GM23338 (cell line): ENCODE results near the gene TRIM56. TPM values are rescaled to one million over a fixed set of nuclear protein-coding genes. Genes with fewer than 3 reads are reported as not detected.

Source experiments
- ATAC-seq: fragments of 200-7000 bp; cut with Tn5 transposase; 3 replicates; pipeline ENCODE4 v1.9.1; 2020
- DNase-seq: peaks from one replicate; pipeline ENCODE4 v3.0.0-alpha.2; 2015; ENCODE audit warnings: low spot score
- H2AFZ ChIP-seq: fragments of 200-600 bp; sonication (generic); 2 replicates; pipeline ENCODE4 v1.8.0; 2016; ENCODE audit warnings: antibody characterized with exemption, mild to moderate bottlenecking, moderate library complexity
- H3F3A ChIP-seq: fragments of 200-600 bp; sonication (generic); replicated peaks from 2 replicates; pipeline ENCODE4 v1.8.0; 2017; ENCODE audit warnings: antibody characterized with exemption, mixed run types, low read depth
- H3K27ac ChIP-seq: fragments of 200-600 bp; sonication (generic); 2 replicates; pipeline ENCODE4 v1.6.1; 2016; ENCODE audit warnings: low read depth
- H3K27me3 ChIP-seq: fragments of 200-600 bp; sonication (generic); 2 replicates; pipeline ENCODE4 v1.8.0; 2016; ENCODE audit warnings: mild to moderate bottlenecking, mixed run types, moderate library complexity; ENCODE audit not compliant: insufficient read depth
- H3K36me3 ChIP-seq: fragments of 200-600 bp; sonication (generic); 2 replicates; pipeline ENCODE4 v1.8.0; 2016; ENCODE audit warnings: mild to moderate bottlenecking; ENCODE audit not compliant: insufficient read depth
- H3K4me1 ChIP-seq: fragments of 200-600 bp; sonication (generic); 2 replicates; pipeline ENCODE4 v1.8.0; 2016; ENCODE audit warnings: mild to moderate bottlenecking, moderate library complexity; ENCODE audit not compliant: insufficient read depth
- H3K4me2 ChIP-seq: fragments of 200-600 bp; sonication (generic); 2 replicates; pipeline ENCODE4 v1.7.1; 2017; ENCODE audit warnings: mixed run types
- H3K4me3 ChIP-seq: fragments of 200-600 bp; sonication (generic); 2 replicates; pipeline ENCODE4 v1.6.1; 2016; ENCODE audit warnings: mixed run types
- H3K79me2 ChIP-seq: fragments of 200-600 bp; sonication (generic); replicated peaks from 2 replicates; pipeline ENCODE4 v1.8.0; 2017; ENCODE audit warnings: mild to moderate bottlenecking; ENCODE audit not compliant: insufficient read depth
- H3K9me2 ChIP-seq: fragments of 200-600 bp; sonication (generic); 2 replicates; pipeline ENCODE4 v1.8.0; 2017; ENCODE audit not compliant: insufficient read depth
- H4K20me1 ChIP-seq: fragments of 200-600 bp; sonication (generic); replicated peaks from 2 replicates; pipeline ENCODE4 v1.8.0; 2017; ENCODE audit warnings: mild to moderate bottlenecking; ENCODE audit not compliant: insufficient read depth
- H3K27ac Mint-ChIP-seq: 2 replicates; pipeline ENCODE4 v1.8.0; 2020; ENCODE audit warnings: inconsistent platforms, mild to moderate bottlenecking, moderate library complexity, mixed read lengths
- H3K27me3 Mint-ChIP-seq: 3 replicates; pipeline ENCODE4 v1.8.0; 2022; ENCODE audit warnings: low read depth, mild to moderate bottlenecking, moderate library complexity, mixed read lengths, inconsistent platforms; ENCODE audit not compliant: insufficient read depth, poor library complexity
- H3K36me3 Mint-ChIP-seq: 3 replicates; pipeline ENCODE4 v1.8.0; 2021; ENCODE audit warnings: low read depth, mild to moderate bottlenecking, inconsistent platforms, moderate library complexity, mixed read lengths
- H3K4me1 Mint-ChIP-seq: 3 replicates; pipeline ENCODE4 v1.8.0; 2020; ENCODE audit warnings: mild to moderate bottlenecking, inconsistent platforms, mixed read lengths
- H3K4me3 Mint-ChIP-seq: 3 replicates; pipeline ENCODE4 v1.8.0; 2021; ENCODE audit warnings: moderate library complexity, mild to moderate bottlenecking, inconsistent platforms, mixed read lengths
- H3K9me3 Mint-ChIP-seq: 3 replicates; pipeline ENCODE4 v1.8.0; 2020; ENCODE audit warnings: moderate library complexity, mild to moderate bottlenecking, inconsistent platforms, mixed read lengths
- POLR2AphosphoS5 ChIP-seq: IDR thresholded peaks from 2 replicates; pipeline ENCODE4 v1.6.1; 2016; ENCODE audit warnings: antibody characterized with exemption, low read depth
- STAT1 ChIP-seq: IDR thresholded peaks from one replicate; pipeline ENCODE4 v1.6.1; 2016; ENCODE audit warnings: antibody characterized with exemption; ENCODE audit not compliant: unreplicated experiment
- ZNF331 ChIP-seq: fragments of 250-450 bp; sonication (Bioruptor Pico); IDR thresholded peaks from 2 replicates; pipeline ENCODE4 v1.5.0; 2020; ENCODE audit warnings: low read depth, mild to moderate bottlenecking, moderate library complexity
- polyA plus RNA-seq: library from polyadenylated mRNA; unstranded; fragments of >200 nt; fragmentation: Nextera tagmentation; extraction: Ambion mirVana; gene quantifications from 2 replicates; pipeline ENCODE4 v1.2.1, GENCODE V29; 2016
- total RNA-seq: library from RNA; depleted of rRNA; stranded (reverse); fragments of >200 nt; shearing (Covaris generic); gene quantifications from 2 replicates; pipeline ENCODE4 v1.2.3, GENCODE V29; 2014
- TF ChIP-seq, protein P1 (sequence below): fragments of 250-450 bp; sonication (Bioruptor Pico); IDR thresholded peaks from 2 replicates; pipeline ENCODE4 v1.5.0; 2020; ENCODE audit warnings: mild to moderate bottlenecking, moderate library complexity
- TF ChIP-seq, protein P2 (sequence below): IDR thresholded peaks from one replicate; pipeline ENCODE4 v1.6.1; 2018; ENCODE audit warnings: antibody characterized with exemption; ENCODE audit not compliant: unreplicated experiment

The TRIM56 gene
- total and polyA plus RNA-seq, 2 experiments from 2014 or later, result 10.0 to 15.7 TPM

DNA sequence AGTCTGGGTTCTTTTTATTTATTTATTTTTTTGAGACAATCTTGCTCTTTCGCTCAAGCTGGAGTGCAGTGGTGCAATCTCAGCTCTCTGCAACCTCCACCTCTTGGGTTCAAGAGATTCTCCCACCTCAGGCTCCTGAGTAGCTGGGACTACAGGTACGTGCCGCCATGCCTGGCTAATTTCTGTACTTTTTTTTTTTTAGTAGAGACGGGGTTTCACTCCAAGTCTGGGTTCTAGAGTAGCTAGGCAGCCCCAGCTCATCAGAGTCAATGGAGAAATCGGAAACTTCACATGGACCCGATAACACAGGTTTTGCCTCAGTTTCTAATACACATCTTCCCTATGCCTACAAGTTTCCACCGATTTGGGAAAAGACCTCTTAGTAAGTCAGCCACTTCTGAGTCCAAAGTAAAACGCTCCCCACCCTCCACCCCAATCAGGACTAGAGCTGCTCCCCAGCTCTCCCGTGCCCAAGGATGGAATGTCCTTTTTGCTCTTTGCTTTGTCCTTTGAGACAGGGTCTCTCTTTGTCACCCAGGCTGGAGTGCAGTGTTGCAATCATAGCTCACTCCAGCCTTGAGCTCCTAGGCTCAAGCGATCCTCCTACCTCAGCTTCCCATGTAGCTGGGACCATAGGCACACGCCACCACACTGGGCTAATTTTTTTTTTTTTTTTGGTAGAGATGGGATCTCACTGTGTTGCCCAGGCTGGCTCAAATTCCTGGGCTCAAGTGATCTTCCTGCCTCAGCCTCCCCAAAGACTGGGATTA lies 37.8 kb downstream of the TRIM56 start (continued):
- TF ChIP-seq, protein P1, sequence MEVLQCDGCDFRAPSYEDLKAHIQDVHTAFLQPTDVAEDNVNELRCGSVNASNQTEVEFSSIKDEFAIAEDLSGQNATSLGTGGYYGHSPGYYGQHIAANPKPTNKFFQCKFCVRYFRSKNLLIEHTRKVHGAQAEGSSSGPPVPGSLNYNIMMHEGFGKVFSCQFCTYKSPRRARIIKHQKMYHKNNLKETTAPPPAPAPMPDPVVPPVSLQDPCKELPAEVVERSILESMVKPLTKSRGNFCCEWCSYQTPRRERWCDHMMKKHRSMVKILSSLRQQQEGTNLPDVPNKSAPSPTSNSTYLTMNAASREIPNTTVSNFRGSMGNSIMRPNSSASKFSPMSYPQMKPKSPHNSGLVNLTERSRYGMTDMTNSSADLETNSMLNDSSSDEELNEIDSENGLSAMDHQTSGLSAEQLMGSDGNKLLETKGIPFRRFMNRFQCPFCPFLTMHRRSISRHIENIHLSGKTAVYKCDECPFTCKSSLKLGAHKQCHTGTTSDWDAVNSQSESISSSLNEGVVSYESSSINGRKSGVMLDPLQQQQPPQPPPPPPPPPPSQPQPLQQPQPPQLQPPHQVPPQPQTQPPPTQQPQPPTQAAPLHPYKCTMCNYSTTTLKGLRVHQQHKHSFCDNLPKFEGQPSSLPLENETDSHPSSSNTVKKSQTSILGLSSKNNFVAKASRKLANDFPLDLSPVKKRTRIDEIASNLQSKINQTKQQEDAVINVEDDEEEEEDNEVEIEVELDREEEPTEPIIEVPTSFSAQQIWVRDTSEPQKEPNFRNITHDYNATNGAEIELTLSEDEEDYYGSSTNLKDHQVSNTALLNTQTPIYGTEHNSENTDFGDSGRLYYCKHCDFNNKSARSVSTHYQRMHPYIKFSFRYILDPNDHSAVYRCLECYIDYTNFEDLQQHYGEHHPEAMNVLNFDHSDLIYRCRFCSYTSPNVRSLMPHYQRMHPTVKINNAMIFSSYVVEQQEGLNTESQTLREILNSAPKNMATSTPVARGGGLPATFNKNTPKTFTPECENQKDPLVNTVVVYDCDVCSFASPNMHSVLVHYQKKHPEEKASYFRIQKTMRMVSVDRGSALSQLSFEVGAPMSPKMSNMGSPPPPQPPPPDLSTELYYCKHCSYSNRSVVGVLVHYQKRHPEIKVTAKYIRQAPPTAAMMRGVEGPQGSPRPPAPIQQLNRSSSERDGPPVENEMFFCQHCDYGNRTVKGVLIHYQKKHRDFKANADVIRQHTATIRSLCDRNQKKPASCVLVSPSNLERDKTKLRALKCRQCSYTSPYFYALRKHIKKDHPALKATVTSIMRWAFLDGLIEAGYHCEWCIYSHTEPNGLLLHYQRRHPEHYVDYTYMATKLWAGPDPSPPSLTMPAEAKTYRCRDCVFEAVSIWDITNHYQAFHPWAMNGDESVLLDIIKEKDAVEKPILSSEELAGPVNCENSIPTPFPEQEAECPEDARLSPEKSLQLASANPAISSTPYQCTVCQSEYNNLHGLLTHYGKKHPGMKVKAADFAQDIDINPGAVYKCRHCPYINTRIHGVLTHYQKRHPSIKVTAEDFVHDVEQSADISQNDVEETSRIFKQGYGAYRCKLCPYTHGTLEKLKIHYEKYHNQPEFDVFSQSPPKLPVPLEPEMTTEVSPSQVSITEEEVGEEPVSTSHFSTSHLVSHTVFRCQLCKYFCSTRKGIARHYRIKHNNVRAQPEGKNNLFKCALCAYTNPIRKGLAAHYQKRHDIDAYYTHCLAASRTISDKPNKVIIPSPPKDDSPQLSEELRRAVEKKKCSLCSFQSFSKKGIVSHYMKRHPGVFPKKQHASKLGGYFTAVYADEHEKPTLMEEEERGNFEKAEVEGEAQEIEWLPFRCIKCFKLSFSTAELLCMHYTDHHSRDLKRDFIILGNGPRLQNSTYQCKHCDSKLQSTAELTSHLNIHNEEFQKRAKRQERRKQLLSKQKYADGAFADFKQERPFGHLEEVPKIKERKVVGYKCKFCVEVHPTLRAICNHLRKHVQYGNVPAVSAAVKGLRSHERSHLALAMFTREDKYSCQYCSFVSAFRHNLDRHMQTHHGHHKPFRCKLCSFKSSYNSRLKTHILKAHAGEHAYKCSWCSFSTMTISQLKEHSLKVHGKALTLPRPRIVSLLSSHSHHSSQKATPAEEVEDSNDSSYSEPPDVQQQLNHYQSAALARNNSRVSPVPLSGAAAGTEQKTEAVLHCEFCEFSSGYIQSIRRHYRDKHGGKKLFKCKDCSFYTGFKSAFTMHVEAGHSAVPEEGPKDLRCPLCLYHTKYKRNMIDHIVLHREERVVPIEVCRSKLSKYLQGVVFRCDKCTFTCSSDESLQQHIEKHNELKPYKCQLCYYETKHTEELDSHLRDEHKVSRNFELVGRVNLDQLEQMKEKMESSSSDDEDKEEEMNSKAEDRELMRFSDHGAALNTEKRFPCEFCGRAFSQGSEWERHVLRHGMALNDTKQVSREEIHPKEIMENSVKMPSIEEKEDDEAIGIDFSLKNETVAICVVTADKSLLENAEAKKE (CRISPR knock-in tag), result no peak
- TF ChIP-seq ZNF331, result no peak
- TF ChIP-seq STAT1, result no peak
- TF ChIP-seq, protein P2, sequence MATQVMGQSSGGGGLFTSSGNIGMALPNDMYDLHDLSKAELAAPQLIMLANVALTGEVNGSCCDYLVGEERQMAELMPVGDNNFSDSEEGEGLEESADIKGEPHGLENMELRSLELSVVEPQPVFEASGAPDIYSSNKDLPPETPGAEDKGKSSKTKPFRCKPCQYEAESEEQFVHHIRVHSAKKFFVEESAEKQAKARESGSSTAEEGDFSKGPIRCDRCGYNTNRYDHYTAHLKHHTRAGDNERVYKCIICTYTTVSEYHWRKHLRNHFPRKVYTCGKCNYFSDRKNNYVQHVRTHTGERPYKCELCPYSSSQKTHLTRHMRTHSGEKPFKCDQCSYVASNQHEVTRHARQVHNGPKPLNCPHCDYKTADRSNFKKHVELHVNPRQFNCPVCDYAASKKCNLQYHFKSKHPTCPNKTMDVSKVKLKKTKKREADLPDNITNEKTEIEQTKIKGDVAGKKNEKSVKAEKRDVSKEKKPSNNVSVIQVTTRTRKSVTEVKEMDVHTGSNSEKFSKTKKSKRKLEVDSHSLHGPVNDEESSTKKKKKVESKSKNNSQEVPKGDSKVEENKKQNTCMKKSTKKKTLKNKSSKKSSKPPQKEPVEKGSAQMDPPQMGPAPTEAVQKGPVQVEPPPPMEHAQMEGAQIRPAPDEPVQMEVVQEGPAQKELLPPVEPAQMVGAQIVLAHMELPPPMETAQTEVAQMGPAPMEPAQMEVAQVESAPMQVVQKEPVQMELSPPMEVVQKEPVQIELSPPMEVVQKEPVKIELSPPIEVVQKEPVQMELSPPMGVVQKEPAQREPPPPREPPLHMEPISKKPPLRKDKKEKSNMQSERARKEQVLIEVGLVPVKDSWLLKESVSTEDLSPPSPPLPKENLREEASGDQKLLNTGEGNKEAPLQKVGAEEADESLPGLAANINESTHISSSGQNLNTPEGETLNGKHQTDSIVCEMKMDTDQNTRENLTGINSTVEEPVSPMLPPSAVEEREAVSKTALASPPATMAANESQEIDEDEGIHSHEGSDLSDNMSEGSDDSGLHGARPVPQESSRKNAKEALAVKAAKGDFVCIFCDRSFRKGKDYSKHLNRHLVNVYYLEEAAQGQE, result no peak

GRCh38 chr7:101123703-101124068 lies 38.4 kb downstream of the TRIM56 start:
- no peak overlapping the region for H3K27ac Mint-ChIP-seq
- Histone ChIP-seq H3K4me3 (no peak overlapping the region), H3K27ac (no peak overlapping the region), H2AFZ (no peak overlapping the region), H3K36me3 (no peaks in the 10 kb centered on the region), H3K4me2 (no peak overlapping the region), H3K27me3 (no peaks in the 10 kb centered on the region), H3K4me1 (peaks cover 42% of the 10 kb centered on the region; the same call in 1 of the 2 replicates), H3K9me2 (no peaks in the 10 kb centered on the region), H3F3A (0 out of 2 replicates have a peak, but pooled peaks cover 10% of the 10 kb centered on the region), H4K20me1 (no peaks in the 10 kb centered on the region), H3K79me2 (no peaks in the 10 kb centered on the region)
- no peak for DNase-seq
- peaks cover 10% of the 10 kb centered on the region; the same call in 1 of the 3 replicates for H3K36me3 Mint-ChIP-seq
- peaks cover 8% of the 10 kb centered on the region for H3K9me3 Mint-ChIP-seq
- H3K4me3 Mint-ChIP-seq, result no peak overlapping the region
- H3K27me3 Mint-ChIP-seq, result peaks cover 26% of the 10 kb centered on the region
- peaks cover 32% of the 10 kb centered on the region for H3K4me1 Mint-ChIP-seq
- no peak for ATAC-seq
- TF ChIP-seq ZNF331, result no peak
- TF ChIP-seq, protein P1 (CRISPR knock-in tag), result no peak
- no peak for TF ChIP-seq POLR2AphosphoS5
